OCI-M2 (cell line): Measurements from ENCODE around the gene PKD1L1.

Experiments
- DNase-seq: peaks from one replicate; lab custom pipeline; 2025; ENCODE audit not compliant: unreplicated experiment; lab: John Stamatoyannopoulos, UW

The PKD1L1 gene

GRCh38 chr7:47739891-47740290 lies 208.4 kb downstream of the PKD1L1 start:
- DNase-seq = no peak

GRCh38 chr7:47739301-47739875 lies 208.9 kb downstream of the PKD1L1 start:
- DNase-seq = no peak

- DNase-seq = no peak
Measured at GRCh38 chr7:47738563-47739166, 209.6 kb downstream of the PKD1L1 start.

- DNase-seq = no peak
Measured at GRCh38 chr7:47737601-47738000, 210.7 kb downstream of the PKD1L1 start.

GRCh38 chr7:47735431-47736345 lies 212.6 kb downstream of the PKD1L1 start:
- no peak for DNase-seq

GRCh38 chr7:47734949-47735291 lies 213.3 kb downstream of the PKD1L1 start:
- no peak for DNase-seq

GRCh38 chr7:47734287-47734948 lies 213.8 kb downstream of the PKD1L1 start:
- DNase-seq = no peak

GRCh38 chr7:47730142-47730541 lies 218.1 kb downstream of the PKD1L1 start:
- no peak for DNase-seq

- DNase-seq = no peak
Measured at GRCh38 chr7:47726047-47726726, 222.1 kb downstream of the PKD1L1 start.

GRCh38 chr7:47725031-47725780 lies 223.1 kb downstream of the PKD1L1 start:
- no peak for DNase-seq
